HG03520 (cell line): ENCODE measurements around the gene WARS2.

Experiments used
- ATAC-seq: cut with Tn5 transposase; IDR thresholded peaks from one replicate; pipeline ENCODE4 v1.9.1; 2021; ENCODE audit warnings: mild to moderate bottlenecking, moderate library complexity; ENCODE audit not compliant: unreplicated experiment

WARS2 gene

DNA sequence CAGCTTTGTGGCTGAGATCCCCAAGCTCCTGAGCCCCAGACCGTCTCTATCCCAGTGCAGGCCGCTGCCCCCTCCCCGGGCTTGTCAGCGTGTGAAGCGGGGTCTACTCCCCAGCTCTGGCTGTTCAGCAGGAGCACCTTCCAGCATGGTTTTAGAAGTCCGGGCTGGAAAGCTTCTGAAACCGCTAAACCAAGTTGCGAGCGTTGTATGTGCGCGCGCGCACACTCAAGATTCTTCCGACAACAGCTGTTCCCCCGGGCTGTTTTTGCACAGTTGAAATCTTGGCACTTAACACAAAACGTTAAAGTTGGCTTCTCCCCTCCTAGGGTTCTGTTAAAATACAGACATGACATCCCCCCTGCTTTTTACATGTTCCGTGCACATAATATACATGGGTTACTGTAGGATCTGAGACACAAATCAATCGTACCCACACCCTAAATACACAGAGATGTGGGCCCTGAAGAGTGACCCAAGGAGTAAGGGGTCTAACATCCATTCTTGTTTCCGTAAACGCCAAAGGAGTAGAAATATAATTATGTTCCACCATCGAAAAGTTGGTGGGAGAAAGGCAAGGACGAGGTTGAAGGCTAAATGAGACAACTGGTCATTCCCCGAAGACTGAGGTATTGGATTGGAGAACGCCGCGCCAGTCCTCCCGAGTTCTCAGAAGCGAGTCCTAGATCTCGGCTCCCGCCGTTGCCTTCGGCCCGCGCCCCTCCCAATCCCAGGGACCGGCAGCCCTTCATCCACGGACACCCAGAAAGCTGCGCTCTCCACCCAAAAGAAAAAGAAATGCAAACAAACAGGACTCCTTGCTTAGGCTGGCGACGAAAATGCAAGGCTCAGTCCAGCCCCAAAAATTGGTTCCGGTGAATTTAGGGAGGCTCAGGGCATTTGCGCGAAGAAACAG lies 153.6 kb downstream of the WARS2 start:
- ATAC-seq, result no peak

GRCh38 chr1:118985640-118986554 lies 154.6 kb downstream of the WARS2 start:
- no peak for ATAC-seq

GRCh38 chr1:118984722-118985639 lies 155.5 kb downstream of the WARS2 start:
- ATAC-seq, result no peak

GRCh38 chr1:118984086-118984721 lies 156.2 kb downstream of the WARS2 start:
- no peak for ATAC-seq

DNA sequence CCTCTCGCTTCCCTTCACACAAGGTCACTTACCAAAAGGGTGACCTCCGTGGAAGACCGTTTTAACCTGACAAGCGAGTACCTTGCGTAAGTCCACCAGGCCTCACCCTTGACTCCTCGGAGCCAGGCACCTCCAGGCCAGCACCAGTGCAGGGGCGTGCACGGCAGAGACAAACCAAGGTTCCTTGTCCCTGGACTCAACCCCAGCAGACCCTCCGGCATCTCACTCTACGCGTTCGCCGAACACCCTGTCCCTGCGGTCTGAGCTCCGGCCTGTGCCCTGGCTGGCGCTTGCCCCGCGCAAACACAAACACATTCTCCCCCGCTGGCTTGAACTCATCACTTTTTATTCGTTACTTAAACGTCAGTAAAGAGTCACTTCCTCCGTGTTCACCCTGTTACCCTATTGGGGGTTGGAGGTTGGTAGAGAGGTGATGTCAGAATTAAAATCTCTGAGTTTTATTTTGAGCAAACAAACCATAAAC lies 156.9 kb downstream of the WARS2 start:
- no peak for ATAC-seq

DNA sequence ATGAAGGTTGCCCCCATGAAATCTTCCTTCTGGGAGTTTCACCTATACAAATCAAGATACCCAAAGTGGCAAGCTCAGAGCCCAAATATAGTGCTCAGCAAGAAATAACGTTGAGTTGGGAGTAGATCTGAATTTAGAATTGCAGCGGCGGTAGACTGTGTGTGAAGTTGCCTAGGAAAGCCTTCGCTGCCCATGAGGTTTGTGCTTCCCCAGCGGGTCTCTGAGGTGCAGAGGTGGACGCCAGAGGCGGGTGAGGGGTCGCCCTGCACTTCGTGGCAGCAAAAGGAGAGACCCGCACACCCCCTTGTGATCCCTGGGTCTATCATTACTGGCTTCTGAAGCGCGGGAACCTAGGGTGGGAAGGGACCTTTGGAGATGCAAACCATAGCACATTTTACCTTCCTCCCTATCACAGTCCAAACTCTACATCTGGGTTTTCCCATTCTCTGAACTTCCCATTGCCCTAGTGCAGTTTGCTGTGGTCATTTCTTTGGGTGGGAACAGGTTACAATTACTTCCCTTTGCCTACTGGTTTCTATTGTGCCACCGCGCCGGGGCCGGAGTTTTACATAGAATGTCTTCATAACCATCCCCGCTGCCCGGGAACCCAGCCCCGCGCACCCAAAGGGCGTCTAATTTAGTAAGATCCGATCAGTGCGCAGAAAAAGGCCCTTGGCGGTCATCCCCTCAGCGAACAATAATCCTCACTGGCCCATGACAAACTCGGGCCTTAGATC lies 157.5 kb downstream of the WARS2 start:
- ATAC-seq, result no peak

DNA sequence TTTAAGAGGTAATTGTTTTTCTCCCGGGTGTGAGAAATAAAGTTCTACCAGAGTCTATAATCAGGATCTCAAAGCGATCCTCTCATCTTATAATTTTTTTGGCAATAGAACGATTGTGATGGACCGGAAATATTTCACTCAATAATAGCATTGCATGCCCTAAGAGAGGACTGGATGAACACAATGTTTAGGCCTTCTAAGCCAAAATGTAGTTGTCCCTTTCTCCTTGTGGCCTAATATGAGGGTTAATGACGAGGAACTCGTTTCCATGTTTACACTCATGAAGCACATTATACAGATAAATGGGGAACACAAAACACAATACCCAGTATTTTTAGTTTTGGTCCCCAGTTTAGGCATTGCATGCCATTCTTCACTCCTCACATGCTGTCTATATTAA lies 158.2 kb downstream of the WARS2 start:
- no peak for ATAC-seq

DNA sequence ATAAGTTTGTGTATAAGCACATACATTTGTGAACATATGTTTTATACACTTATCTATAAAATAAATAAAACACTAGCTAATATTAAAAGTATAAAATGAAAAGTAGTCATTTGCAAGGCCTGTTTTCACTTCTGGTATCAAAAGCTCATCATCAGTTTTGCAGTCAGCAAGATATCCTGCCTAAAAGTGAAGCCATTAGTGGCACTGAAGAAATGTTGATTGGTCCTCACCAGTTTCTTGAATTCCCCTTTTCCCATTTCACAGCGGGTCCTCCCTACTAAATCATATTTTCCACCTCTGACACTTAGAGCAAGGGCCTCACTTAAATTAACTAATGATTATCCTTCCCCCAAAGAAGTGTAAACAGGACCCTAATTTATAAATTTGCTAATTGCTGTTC lies 159.0 kb downstream of the WARS2 start:
- no peak for ATAC-seq
